T47D (cell line): Measurements from ENCODE around the gene CDKN1A.

Experiments
- DNase-seq, 2 experiments: peaks; one replicate each; pipeline versions ENCODE4 v3.0.0 to v3.0.0-alpha.2; 2011 to 2012; ENCODE audit warnings: low read depth in 1 of 2, low spot score in 1 of 2
- JUND ChIP-seq: IDR thresholded peaks from 2 replicates; pipeline ENCODE4 v1.6.1; 2012; ENCODE audit warnings: low read depth
- in situ Hi-C: cut with HindIII; loops from 2 replicates; pipeline ENCODE4 v1.10.0; 2016; ENCODE audit warnings: low sequenced_read_pairs, low pct_unique_long_range_greater_than_20kb

Gene CDKN1A

DNA sequence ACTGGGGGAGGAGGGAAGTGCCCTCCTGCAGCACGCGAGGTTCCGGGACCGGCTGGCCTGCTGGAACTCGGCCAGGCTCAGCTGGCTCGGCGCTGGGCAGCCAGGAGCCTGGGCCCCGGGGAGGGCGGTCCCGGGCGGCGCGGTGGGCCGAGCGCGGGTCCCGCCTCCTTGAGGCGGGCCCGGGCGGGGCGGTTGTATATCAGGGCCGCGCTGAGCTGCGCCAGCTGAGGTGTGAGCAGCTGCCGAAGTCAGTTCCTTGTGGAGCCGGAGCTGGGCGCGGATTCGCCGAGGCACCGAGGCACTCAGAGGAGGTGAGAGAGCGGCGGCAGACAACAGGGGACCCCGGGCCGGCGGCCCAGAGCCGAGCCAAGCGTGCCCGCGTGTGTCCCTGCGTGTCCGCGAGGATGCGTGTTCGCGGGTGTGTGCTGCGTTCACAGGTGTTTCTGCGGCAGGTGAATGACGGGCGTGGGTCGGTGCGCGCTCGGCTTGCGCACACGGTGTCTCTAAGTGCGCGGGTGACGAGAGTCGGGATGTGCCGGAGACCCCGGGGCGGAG is at the start of gene CDKN1A:
Gene CDKN1A, plus strand, starts transcription at position 227 of the 555 bp plus-strand sequence. CDS start 5,388 bp downstream, outside the sequence.
- TF ChIP-seq JUND, result no peak
- DNase-seq, result peak; percentile 64 to 95
- in situ Hi-C loops, result no loop called here

GRCh38 chr6:36629784-36630183 is 48.7 kb upstream of the CDKN1A start:
- DNase-seq, result no peak
- no peak for TF ChIP-seq JUND
- in situ Hi-C loops, result no loop called here

DNA sequence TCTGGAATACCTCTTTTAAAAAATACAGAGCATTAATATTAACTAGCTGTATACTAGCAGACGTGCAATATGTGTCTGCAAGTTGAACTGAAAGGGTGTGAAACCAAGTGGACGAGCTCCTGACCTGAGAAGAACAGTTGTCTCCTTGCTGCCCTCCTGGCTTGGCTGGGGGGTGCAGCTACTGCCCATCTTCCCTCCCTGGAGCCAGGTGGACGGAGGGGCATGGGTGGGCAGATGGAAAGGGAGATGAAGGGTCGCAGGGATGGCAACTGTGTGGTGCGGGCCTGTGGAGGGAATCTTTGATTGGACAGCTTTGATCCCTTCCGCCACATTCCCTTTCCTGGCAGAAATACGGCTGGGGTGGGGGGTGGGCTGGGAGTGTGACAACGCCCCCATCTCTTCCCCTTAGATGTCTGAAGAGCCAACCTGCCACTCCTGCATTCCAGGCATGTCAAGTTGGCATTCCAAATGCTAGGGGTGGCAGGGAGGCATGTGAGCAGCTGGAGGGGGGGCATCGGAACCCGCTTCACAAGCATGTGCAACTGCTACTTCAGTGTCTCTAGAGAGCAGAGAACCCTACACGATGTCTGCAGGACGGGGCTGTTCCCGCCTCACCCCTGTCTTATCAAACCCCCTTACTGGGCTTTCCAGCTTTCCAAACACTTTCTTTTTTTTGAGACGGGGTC is 47.0 kb upstream of the CDKN1A start:
- in situ Hi-C loops, result no loop called here
- no peak for DNase-seq
- TF ChIP-seq JUND, result no peak

- no peak for TF ChIP-seq JUND
- DNase-seq, result no peak
- in situ Hi-C loops, result no loop called here
Measured at GRCh38 chr6:36633370-36633769, 45.1 kb upstream of the CDKN1A start.

- no peak for TF ChIP-seq JUND
- in situ Hi-C loops, result no loop called here
- DNase-seq, result peak; percentile 46 to 78
Measured at GRCh38 chr6:36633915-36634314, 44.6 kb upstream of the CDKN1A start.

- no peak for TF ChIP-seq JUND
- no peak for DNase-seq
- in situ Hi-C loops, result no loop called here
Measured at GRCh38 chr6:36634317-36635108, 44.0 kb upstream of the CDKN1A start.

GRCh38 chr6:36636283-36636682 is 42.2 kb upstream of the CDKN1A start:
- no peak for DNase-seq
- TF ChIP-seq JUND, result no peak
- in situ Hi-C loops, result no loop called here

DNA sequence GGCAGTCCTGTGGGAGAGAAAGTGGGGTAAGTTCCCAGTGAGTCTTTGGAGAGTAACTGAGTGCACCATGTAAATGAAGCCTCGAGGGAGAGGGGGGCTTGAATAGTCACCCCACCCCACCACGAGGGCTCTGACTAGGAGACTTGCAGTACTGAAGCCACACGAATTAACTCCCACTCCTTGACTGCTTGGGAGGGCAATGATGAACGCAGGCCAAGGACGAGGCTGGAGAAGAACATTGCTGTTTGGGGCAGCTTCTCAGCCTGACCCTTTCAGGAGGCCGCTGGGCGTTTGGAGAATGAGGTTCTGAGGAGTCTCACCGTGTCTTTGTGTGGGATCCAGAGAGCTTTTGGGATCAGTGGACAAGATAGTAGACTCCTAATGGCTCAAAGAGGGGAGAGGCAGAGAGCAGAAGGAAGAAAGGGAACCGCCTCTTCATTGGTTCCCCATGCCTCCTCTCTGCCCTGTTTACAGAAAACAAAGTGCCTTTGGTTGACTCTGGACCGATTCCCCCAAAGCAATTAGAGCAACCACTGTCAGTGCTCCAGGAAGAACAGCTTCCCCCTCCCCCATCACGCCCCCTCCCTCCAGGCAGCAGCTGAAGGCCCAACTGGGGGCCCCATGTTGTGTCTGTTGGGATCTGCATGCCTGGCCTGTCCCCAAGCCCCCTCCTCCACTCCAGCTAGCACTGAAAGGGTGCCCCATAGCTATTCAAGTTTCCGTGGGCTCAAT is 41.7 kb upstream of the CDKN1A start:
- in situ Hi-C loops, result no loop called here
- TF ChIP-seq JUND, result no peak
- DNase-seq, result no peak

GRCh38 chr6:36638579-36638978 is 39.9 kb upstream of the CDKN1A start:
- in situ Hi-C loops, result no loop called here
- TF ChIP-seq JUND, result no peak
- DNase-seq, result no peak

DNA sequence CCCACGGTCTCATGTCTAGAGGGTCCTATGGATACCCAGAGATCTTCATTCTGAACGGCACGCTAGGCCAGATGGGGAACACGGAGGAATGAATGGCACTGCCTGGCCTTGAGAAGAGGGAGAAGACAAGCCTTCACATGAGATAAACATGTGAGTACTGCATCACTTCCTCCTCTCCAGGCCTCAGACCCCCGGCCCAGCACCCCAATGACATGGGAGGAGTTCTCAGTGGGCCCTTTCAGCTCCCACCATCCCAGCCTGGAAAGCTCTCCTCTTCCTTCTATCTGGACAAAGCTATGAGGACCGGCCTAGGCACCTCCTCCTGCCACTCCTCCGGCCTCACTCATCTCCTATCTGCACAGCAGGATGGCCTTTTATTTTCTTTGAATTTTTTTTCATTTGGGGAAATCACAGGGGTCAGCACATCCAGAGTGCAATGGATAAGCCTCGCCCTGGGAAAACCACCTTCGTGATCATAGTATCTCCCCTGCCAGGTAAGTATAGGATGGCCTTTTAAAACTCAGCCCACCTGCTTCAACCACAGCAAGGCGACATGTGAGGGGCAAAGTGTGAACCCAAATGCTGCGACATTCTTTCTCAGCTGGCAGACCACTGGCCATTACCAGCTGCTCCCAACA is 39.2 kb upstream of the CDKN1A start:
- TF ChIP-seq JUND, result no peak
- DNase-seq, result no peak
- in situ Hi-C loops, result no loop called here

GRCh38 chr6:36641543-36641942 is 37.0 kb upstream of the CDKN1A start:
- no peak for TF ChIP-seq JUND
- DNase-seq, result no peak
- in situ Hi-C loops, result no loop called here

DNA sequence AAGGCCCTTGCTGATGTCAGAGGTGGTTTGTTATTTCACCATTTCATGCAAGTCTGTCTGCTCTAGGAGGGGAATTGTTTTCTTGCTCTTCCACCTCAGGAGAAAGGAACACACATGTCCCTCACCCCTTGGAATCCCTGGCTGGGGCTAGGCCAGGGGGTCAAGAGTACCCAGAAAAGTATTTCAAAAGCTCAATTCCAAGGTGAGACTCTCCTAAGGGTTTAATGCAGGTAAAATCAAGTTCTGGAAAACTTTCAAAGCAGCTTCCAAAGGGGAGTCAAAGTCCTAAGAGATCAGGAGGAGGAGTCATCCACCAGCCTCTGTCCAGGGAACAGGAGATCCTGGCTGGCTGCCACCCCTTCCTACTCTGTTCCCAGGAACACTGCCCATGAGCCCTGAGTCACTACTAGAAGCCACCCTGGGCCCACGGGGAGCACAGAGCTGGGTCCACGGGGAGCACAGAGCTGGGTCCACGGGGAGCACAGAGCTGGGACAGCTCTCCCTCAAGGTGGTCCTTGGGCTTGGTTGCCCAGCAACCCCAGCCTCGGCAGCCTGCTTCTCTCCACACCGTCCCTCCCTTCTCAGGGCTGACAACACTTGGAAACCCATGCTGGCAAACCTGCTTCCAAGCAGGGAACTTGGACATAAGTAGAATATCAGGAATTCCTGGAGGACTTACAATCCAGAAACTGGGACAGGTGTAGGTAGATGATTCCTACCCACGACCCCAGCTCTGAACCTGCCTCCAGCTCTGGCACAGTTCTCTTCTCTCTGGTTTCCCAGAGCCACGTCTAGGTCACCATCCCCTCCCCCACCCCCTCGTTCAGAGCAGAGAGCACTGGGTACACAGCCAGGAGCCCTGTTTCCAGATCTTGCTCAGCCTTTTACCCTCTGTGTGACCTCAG is 35.3 kb upstream of the CDKN1A start:
- in situ Hi-C loops, result no loop called here
- TF ChIP-seq JUND, result no peak
- peak in 1 of 2 experiments; percentile 48 for DNase-seq
